ENCODE measurements around the gene HOXD11.

DNA sequence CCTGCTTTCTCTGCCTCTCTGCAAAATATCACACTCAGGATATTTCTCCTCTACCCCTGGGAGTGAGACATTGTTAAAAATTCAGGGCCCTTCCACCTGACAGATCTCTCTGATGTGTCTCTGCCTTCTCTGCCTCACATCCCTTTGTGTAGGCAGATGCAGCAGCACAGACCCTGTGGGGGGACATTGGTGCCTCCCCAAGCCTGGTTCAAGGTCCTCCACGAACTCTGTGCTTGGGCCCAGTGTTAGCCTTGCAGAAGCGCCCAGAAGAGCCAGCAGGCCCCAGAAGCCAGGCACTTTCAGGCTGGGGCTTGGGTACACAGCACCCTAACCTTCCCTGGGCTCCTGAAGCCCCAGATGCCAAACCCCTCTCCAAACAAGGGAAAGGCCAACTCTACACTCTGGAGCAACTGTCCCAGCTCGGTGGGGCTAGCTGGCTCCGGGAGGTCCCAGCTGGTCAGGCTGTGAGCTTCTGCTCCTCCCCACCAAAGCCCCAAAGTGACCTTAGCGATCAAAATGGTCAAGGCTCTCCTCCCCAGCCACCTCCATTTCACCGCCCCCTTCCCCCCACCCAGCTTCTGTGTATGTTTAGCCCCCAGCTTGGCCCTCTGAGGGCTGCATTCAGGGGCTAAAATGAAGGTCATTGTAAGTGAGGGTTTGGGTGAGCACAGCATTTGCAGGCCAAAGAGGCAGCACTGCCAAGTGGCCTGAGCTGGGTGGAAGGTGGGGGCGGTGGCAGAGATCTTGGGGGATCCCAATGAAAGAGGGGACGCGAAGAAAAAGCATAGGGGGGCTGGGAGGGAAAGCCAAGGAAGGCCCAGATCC, 18.1 kb downstream of the HOXD11 start:
- no peak for TF ChIP-seq CTCF (IDR thresholded peaks at IDR 0.05; ENCODE audit: low read depth, low read length, poor library complexity, severe bottlenecking)
- no peak for TF ChIP-seq EZH2phosphoT487 (IDR thresholded peaks at IDR 0.05; ENCODE audit: borderline replicate concordance, low read length)

Data from DOHH2 (cell line).